Measurements from ENCODE around the gene TBKBP1.
"Not testable (repeated sequence)": the region's sequence is repeated elsewhere in the genome, so short reads cannot be mapped to it uniquely, and the experiment has no call there.

The TBKBP1 gene

GRCh38 chr17:47733047-47733673, 39.2 kb downstream of the TBKBP1 start, which contains the start of gene TBX21:
TBX21 (plus strand) TSS chr17:47733236; CDS start chr17:47733455, 219 bp downstream.
- DNase-seq (ENCODE audit: low read depth): peak; percentile 87

GRCh38 chr17:47733674-47734410, 39.9 kb downstream of the TBKBP1 start:
- no peak for DNase-seq (ENCODE audit: low read depth)

- no peak for DNase-seq (ENCODE audit: low read depth)
These were observed 41.1 kb downstream of the TBKBP1 start for GRCh38 chr17:47735139-47735464.

DNA sequence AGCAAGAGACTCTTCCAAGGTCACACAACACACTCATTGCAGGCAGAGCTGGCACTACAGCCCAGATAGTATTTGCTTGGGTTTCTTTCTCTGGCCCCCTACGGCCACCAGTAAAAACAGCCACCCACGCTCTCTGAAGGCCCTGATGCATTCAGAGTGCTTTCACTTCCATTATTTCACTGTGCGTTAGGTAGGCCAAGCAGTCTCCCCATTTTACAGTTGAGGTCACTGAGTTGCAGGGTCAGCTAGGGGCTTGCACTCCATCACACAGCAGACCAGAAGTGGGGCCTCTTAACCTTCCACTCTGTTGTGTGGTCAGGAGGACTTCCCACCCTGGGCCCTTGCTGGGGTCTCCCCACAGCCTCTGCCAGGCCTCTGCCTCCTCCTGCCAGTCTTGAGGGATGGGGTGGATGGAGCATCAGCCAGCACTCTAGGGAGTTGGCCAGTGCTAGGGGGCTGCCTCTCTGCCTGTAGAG, 41.6 kb downstream of the TBKBP1 start:
- DNase-seq (ENCODE audit: low read depth): no peak

GRCh38 chr17:47736501-47737495, 42.8 kb downstream of the TBKBP1 start:
- no peak for DNase-seq (ENCODE audit: low read depth)

- DNase-seq (ENCODE audit: low read depth): no peak
These were observed 44.2 kb downstream of the TBKBP1 start for GRCh38 chr17:47738178-47738577.

GRCh38 chr17:47739150-47739549, 45.2 kb downstream of the TBKBP1 start:
- DNase-seq (ENCODE audit: low read depth): no peak

- DNase-seq (ENCODE audit: low read depth): not testable (repeated sequence)
These were observed 46.0 kb downstream of the TBKBP1 start for GRCh38 chr17:47739945-47740344.

- no peak for DNase-seq (ENCODE audit: low read depth)
These were observed 47.3 kb downstream of the TBKBP1 start for GRCh38 chr17:47741109-47741792.

DNA sequence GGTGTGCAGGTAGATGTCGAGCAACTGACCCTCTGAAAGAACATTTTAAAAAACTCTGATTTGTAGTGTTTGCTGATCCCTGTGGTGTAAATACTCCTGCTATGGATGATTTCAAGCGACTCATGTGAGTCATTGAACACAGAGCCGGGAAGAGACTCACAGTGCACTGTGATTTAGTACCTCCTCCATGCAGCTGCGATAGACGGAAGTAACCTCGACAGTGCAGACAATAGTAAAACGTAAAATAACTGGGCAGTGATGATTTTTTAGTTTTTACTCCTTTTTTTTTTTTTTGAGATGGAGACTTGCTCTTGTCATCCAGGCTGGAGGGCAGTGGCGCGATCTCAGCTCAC, 47.8 kb downstream of the TBKBP1 start:
- DNase-seq (ENCODE audit: low read depth): no peak

DNA sequence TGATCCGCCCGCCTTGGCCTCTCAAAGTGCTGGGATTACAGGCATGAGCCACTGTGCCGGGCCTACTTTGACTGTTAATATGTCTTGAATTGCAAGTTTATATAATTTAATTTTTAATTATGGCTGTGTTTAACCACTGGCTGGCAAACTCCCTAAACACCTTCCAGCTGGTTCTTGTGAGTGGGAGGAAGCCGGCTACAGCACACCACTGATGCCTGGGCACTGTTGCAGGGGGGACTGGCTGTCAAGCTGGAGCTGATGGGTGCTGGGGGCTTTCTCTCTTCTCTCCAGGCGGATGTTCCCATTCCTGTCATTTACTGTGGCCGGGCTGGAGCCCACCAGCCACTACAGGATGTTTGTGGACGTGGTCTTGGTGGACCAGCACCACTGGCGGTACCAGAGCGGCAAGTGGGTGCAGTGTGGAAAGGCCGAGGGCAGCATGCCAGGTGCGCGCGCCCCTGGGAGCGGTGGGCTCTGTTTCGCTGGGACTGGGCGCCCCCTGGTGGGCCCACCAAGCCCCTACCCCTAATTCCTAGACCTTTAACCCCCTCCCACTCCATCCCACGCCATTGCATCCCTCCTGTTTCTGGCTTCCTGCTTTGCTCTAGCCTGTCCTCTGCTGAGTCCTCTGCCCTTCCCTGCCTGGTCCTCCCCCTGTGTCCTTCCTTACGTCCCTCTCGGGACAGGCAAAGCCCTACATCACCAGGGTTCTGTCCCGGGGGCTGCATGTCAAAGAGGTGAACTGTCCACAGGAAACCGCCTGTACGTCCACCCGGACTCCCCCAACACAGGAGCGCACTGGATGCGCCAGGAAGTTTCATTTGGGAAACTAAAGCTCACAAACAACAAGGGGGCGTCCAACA, 48.6 kb downstream of the TBKBP1 start:
- peak; percentile 36 for DNase-seq (ENCODE audit: low read depth)

DNA sequence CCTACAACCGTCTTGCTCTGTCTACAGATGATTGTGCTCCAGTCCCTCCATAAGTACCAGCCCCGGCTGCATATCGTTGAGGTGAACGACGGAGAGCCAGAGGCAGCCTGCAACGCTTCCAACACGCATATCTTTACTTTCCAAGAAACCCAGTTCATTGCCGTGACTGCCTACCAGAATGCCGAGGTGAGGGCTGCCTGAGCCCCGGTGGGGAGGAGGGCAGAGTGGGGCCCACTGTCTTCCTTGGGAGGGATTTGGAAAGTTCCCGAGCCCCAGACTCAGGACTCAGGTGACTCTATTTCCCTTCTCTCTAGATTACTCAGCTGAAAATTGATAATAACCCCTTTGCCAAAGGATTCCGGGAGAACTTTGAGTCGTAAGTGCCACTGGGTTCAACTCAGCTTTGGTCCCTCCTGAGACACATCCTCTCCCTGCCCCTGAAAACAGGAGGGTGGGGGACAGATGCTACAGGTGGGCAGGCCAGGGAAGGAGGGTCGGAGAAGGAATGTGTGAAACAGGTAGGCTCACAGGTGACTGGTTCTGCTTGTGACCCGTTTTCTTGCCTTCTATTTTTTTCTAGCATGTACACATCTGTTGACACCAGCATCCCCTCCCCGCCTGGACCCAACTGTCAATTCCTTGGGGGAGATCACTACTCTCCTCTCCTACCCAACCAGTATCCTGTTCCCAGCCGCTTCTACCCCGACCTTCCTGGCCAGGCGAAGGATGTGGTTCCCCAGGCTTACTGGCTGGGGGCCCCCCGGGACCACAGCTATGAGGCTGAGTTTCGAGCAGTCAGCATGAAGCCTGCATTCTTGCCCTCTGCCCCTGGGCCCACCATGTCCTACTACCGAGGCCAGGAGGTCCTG, 50.4 kb downstream of the TBKBP1 start:
- DNase-seq (ENCODE audit: low read depth): no peak

DNA sequence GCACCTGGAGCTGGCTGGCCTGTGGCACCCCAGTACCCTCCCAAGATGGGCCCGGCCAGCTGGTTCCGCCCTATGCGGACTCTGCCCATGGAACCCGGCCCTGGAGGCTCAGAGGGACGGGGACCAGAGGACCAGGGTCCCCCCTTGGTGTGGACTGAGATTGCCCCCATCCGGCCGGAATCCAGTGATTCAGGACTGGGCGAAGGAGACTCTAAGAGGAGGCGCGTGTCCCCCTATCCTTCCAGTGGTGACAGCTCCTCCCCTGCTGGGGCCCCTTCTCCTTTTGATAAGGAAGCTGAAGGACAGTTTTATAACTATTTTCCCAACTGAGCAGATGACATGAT, 51.0 kb downstream of the TBKBP1 start:
- no peak for DNase-seq (ENCODE audit: low read depth)

DNA sequence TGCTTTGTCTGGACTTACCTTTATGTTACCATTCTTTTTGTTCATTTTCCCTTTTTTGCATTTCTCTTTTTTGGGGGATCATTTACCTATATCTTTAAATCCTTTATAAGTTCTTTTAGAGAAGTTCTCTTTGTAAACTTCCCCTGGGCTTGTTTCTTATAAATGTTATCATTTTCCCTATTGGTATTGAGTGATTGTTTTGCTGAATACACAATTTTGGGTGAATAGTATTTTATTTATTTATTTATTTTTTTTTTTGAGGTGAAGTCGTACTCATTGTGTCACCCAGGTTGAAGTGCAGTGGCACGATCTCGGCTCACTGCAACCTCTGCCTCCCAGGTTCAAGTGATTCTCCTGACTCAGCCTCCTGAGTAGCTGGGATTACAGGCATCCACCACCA, 57.5 kb downstream of the TBKBP1 start:
- no peak for DNase-seq (ENCODE audit: low read depth)

DNA sequence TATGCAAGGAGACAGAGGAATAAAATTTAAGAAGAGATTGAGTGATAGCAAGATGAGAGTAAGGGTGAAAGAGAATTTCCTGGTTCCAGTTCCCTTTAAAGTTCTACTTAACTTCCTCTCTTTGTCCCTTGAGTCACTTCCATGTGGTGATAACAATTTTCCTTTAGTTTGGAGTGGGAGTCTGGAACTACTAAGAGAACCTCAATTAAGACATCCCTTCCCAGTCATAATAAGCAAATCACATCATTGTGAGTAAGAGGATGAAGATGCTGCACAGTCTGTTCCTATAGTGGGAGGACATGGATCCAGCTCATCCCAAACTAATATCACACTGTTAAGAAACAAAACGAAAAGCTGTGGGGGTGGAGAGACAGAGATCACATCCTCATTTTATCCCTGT, 63.4 kb downstream of the TBKBP1 start:
- no peak for DNase-seq (ENCODE audit: low read depth)

DNA sequence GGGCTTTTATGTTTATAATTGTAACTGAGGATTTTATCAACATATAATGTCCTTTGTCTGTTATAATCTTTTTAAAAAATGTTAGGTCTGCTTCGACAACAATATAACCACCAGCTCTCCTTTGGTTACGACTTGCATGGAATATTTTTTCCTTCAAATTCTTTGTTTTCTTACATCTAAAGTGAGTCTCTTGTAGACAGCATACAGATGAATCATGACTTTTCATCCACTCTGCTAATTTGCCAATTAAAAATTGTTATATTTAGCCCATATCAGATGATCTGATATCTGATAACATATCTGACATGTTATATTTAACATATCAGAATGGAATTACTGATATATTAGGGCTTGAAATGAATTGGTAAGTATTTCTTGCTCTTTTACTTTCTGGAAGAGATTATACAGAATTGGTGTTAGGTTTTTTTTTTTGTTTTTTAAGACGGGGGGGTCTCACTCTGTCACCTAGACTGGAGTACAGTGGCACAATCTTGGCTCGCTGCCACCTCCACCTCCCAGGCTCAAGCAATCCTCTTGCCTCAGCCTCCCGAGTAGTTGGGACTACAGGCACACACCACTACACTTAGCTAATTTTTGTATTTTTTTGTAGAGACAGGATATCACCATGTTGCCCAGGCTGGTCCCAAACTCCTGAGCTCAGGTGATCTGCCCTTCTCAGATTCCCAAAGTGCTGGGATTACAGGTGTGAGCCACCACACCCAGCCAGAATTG, 66.6 kb downstream of the TBKBP1 start:
- DNase-seq (ENCODE audit: low read depth): no peak

All from activated T-helper 1 cell treated with Interleukin-2 at 50 U/mL for 16 hours (primary cell).